Measurements from ENCODE around the gene MAPK8. TPM values are rescaled to one million over a fixed set of nuclear protein-coding genes. Genes with fewer than 3 reads are reported as not detected.

The MAPK8 gene
- total RNA-seq, 1 donor from 2014 or later: 43.2 TPM

DNA sequence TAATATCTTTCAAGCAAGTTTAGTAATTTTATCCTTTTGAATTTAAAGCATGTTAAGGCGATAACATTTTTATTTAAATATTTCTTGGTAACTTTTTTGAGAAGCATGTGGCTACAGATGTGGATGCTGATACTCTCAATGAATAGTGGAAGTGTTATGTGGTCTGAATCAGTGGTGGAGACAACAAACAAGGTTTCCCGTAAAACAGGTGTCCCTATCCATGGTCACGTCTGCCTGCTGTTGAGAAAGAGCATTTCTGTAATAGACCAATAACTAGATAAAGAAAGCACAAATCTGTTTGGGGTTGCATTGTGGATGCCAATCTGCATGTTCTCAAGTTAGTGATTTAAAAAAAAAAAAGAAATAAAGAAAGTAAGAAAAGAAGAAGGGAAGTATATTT is 13.9 kb upstream of the MAPK8 start:
- no peak overlapping the region for H3K4me3 ChIP-seq (ENCODE audit: low read depth, low read length)
- DNase-seq (ENCODE audit: low read depth) (no peak), FAIRE-seq (no peak)
- H3K36me3 ChIP-seq (ENCODE audit: control insufficient read depth, insufficient read depth, low read length): no peaks in the 10 kb centered on the region
- no peak for TF ChIP-seq CTCF (IDR thresholded peaks at IDR 0.05; ENCODE audit: insufficient read depth, low read length, severe bottlenecking)
- H3K27me3 ChIP-seq (ENCODE audit: control insufficient read depth, insufficient read depth, low read length): no peaks in the 10 kb centered on the region

- H3K4me3 ChIP-seq (ENCODE audit: low read depth, low read length): no peak overlapping the region
- DNase-seq (ENCODE audit: low read depth): no peak
- H3K27me3 ChIP-seq (ENCODE audit: control insufficient read depth, insufficient read depth, low read length): no peaks in the 10 kb centered on the region
- FAIRE-seq: no peak
- no peaks in the 10 kb centered on the region for H3K36me3 ChIP-seq (ENCODE audit: control insufficient read depth, insufficient read depth, low read length)
- no peak for TF ChIP-seq CTCF (IDR thresholded peaks at IDR 0.05; ENCODE audit: insufficient read depth, low read length, severe bottlenecking)
Measured at GRCh38 chr10:48294431-48294830, 12.0 kb upstream of the MAPK8 start.

GRCh38 chr10:48296576-48297098 is 9.8 kb upstream of the MAPK8 start:
- no peak for TF ChIP-seq CTCF (IDR thresholded peaks at IDR 0.05; ENCODE audit: insufficient read depth, low read length, severe bottlenecking)
- Histone ChIP-seq H3K36me3 (ENCODE audit: control insufficient read depth, insufficient read depth, low read length) (no peaks in the 10 kb centered on the region), H3K4me3 (ENCODE audit: low read depth, low read length) (no peak overlapping the region), H3K27me3 (ENCODE audit: control insufficient read depth, insufficient read depth, low read length) (no peaks in the 10 kb centered on the region)
- no peak for DNase-seq (ENCODE audit: low read depth)
- no peak for FAIRE-seq

GRCh38 chr10:48299066-48299465 is 7.4 kb upstream of the MAPK8 start:
- no peak for TF ChIP-seq CTCF (IDR thresholded peaks at IDR 0.05; ENCODE audit: insufficient read depth, low read length, severe bottlenecking)
- no peak for FAIRE-seq
- no peak overlapping the region for H3K4me3 ChIP-seq (ENCODE audit: low read depth, low read length)
- no peaks in the 10 kb centered on the region for H3K27me3 ChIP-seq (ENCODE audit: control insufficient read depth, insufficient read depth, low read length)
- no peaks in the 10 kb centered on the region for H3K36me3 ChIP-seq (ENCODE audit: control insufficient read depth, insufficient read depth, low read length)
- no peak for DNase-seq (ENCODE audit: low read depth)

GRCh38 chr10:48299692-48300091 is 6.8 kb upstream of the MAPK8 start:
- DNase-seq (ENCODE audit: low read depth) (no peak), FAIRE-seq (no peak)
- Histone ChIP-seq H3K36me3 (ENCODE audit: control insufficient read depth, insufficient read depth, low read length) (no peaks in the 10 kb centered on the region), H3K4me3 (ENCODE audit: low read depth, low read length) (no peak overlapping the region), H3K27me3 (ENCODE audit: control insufficient read depth, insufficient read depth, low read length) (no peaks in the 10 kb centered on the region)
- TF ChIP-seq CTCF (IDR thresholded peaks at IDR 0.05; ENCODE audit: insufficient read depth, low read length, severe bottlenecking): no peak

GRCh38 chr10:48300556-48300955 is 5.9 kb upstream of the MAPK8 start:
- Histone ChIP-seq H3K27me3 (ENCODE audit: control insufficient read depth, insufficient read depth, low read length) (no peaks in the 10 kb centered on the region), H3K4me3 (ENCODE audit: low read depth, low read length) (no peak overlapping the region), H3K36me3 (ENCODE audit: control insufficient read depth, insufficient read depth, low read length) (no peaks in the 10 kb centered on the region)
- no peak for FAIRE-seq
- no peak for TF ChIP-seq CTCF (IDR thresholded peaks at IDR 0.05; ENCODE audit: insufficient read depth, low read length, severe bottlenecking)
- DNase-seq (ENCODE audit: low read depth): no peak
